GM21737 (cell line): Measurements from ENCODE around the gene CAMK4.

ENCODE experiments used
- ATAC-seq: cut with Tn5 transposase; IDR thresholded peaks from one replicate; pipeline ENCODE4 v1.9.1; 2021; ENCODE audit warnings: mild to moderate bottlenecking, moderate library complexity; ENCODE audit not compliant: unreplicated experiment

CAMK4 gene

GRCh38 chr5:111415053-111415452, 190.9 kb downstream of the CAMK4 start:
- no peak for ATAC-seq

GRCh38 chr5:111422245-111422644, 198.1 kb downstream of the CAMK4 start:
- no peak for ATAC-seq

GRCh38 chr5:111422747-111423720, 198.8 kb downstream of the CAMK4 start:
- ATAC-seq: no peak

GRCh38 chr5:111425205-111425604, 201.0 kb downstream of the CAMK4 start:
- ATAC-seq: no peak

- no peak for ATAC-seq
These were observed 203.6 kb downstream of the CAMK4 start for GRCh38 chr5:111427762-111428161.

DNA sequence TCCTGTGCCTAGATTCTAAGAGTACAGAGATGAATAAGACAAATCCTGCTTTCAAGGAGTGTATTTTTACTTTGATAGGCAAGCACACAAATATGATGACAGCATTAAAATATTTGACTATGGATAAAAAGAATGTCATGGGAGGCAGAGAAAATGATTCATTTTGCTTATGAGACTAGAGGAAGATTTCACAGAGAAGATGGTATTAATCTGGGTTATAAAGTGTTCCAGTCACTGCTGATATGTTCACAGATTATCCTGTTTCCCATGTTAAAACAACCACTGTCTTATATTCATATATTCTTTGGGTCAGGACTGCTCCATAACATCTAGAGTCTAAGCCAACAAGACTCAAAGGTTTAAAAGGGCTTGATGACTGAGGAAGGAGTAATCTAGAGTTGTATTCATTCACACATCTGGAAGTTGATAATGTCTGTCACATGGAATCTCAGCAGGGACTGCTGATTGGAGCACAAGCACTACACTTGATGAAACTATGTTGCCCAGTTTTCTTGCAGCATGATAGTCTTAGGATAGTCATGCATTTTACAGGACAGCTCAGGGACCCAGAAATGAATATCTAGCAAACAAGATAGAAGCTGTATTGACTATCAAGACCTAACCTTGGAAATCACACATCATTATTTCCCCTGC, 208.8 kb downstream of the CAMK4 start:
- no peak for ATAC-seq

GRCh38 chr5:111434800-111435199, 210.6 kb downstream of the CAMK4 start:
- ATAC-seq: no peak

DNA sequence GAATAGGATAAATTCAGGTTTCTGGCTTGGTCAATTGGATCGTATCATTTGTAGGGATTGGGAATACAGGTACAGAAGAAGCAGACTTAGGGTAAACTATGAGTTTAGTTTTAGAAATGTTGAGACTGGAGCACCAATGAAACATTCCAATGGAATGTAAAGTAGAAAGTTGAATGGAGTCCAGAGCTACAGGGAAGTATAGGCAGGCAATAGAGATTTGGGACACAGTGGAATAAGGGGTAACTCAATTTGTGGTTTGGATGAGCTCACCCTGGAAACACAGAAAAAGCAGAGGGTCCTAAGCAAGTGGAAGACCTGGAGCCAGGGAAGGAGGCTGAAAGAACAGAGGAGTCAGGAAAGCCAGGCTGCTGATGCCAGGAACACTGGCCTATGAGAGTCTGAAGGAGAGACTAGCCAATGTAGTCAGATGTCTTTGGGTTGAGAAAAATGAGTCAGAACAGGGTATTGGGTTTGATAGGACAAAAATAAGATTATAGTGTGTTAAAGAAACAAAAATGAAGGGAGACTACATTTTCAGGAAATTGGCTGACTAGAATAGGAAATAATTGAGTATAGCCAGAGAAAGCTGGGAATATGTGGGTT, 215.4 kb downstream of the CAMK4 start:
- ATAC-seq: no peak

- ATAC-seq: no peak
These were observed 222.9 kb downstream of the CAMK4 start for GRCh38 chr5:111447099-111447498.

DNA sequence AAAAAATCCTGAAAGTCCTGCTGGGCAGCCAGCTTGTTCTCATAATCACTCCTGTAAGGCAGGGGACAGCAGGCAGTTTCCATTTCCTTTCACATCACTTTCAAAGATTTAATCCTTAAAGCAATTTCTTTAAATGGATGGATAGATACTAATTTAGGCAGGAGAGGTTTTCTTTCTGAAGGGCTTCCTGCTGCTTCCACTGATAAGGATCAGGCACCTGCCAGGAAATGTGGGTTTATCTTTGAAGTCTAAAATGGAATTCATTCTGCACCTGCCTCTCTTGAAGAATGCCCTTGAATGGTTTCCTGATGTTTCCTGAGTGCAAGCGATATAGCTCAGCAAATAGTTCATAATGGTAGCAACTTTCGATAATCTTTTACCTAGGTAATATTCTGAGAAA, 223.6 kb downstream of the CAMK4 start:
- no peak for ATAC-seq

- ATAC-seq: no peak
These were observed 229.1 kb downstream of the CAMK4 start for GRCh38 chr5:111453295-111453694.

- no peak for ATAC-seq
These were observed 229.6 kb downstream of the CAMK4 start for GRCh38 chr5:111453747-111454146.

- ATAC-seq: no peak
These were observed 230.0 kb downstream of the CAMK4 start for GRCh38 chr5:111454198-111454622.

GRCh38 chr5:111454776-111455175, 230.6 kb downstream of the CAMK4 start:
- ATAC-seq: no peak

DNA sequence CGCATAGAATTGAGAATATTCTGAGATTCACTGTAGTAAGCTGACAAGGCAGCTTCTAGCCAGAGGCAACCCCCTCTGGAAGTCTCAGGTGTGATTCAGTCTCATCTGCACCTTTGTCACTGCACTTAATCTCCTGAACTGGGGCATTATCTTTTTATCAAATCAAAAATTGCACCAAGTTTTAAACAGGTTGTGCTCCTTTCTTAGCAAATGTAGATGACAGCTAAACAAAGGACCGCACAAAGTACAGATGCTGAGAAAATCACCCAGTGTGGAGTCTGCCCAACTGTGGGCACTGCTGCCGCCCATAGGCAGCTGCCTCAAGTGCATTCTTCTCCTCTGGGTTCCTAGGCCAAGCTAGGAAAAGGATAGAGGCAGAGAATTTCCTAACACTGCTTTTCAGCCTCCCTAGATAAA, 237.1 kb downstream of the CAMK4 start:
- no peak for ATAC-seq

- ATAC-seq: no peak
These were observed 237.8 kb downstream of the CAMK4 start for GRCh38 chr5:111461934-111462333.

- ATAC-seq: no peak
These were observed 239.1 kb downstream of the CAMK4 start for GRCh38 chr5:111463311-111463710.

DNA sequence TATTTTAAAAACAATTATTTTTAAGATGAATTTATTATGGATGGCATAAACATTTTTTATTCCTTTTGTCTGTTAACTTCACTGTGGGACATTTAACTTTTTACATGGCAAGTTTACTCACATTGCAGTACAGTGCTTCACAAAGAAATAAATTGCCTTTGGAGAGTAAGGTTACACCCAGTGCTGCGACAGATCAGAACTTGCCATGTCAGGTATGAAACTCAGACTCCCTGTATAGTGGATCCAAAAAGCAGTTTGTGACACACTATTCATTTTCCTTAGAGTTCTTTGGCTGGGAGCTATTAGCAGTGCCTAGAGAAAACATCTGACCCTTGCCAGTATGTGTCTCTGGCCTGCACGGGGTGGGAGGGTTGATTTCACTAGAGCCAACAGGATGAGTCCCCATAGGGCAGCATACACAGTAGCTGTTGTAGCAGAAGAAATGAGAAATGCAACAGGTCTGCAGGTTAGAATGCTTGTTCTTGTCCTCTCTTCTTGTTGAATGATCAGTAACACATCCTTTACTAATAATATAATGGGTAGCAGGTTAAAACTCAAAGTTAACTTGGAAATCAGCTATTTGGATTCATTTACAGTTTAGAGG, 245.2 kb downstream of the CAMK4 start:
- no peak for ATAC-seq

- ATAC-seq: no peak
These were observed 245.7 kb downstream of the CAMK4 start for GRCh38 chr5:111469903-111470302.

DNA sequence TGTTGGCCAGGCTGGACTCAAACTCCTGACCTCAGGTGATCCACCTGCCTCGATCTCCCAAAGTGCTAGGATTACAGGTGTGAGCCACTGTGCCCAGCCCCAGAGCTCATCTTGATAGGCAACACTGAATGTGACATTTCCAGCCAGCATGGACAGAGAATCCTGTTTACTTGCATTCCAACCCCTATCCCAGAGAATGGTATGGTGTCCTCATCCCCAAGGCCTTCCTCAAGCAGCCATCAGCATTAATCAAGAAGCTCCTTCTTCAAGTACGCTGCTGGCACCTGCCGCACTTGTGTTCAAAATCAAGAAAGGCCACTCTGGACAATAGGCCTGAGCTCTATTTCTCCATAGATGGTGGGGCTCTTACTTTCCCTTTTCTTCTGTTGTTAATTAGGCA, 247.9 kb downstream of the CAMK4 start:
- no peak for ATAC-seq

DNA sequence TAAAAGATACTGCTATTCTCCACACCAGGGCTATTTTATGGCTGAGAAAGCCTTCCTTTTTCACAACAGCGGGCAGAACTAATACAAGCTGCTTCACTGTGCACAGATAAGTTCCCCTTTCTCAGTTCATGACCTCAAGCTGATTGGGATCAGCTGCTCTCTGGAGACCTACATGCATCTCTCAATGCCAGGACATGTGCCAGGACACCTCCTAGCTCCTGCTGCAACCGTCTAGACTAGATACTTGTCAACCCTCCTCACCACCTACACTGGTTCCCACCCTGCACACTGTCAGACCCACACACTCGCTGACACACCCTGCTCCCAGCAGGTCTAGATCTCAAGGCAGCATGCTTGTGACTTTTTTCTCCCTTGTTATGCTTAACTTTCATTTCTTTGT, 248.4 kb downstream of the CAMK4 start:
- no peak for ATAC-seq
